GM13977 (cell line): ENCODE data around the gene PSME1.
A peak's percentile ranks its signal among the peaks of the same experiment; 100 is the strongest.

Experiments used
- DNase-seq: peaks from one replicate; pipeline ENCODE4 v3.0.0; 2012; ENCODE audit warnings: low spot score
- in situ Hi-C: fragments of 300-500 bp; cut with MboI; formaldehyde crosslinking; loops from one replicate; pipeline ENCODE4 v1.12.0; 2022; ENCODE audit warnings: low sequenced_read_pairs, low pct_unique_long_range_greater_than_20kb, mixed read lengths, inconsistent platforms; ENCODE audit not compliant: unreplicated experiment
- TF ChIP-seq, protein P1 (sequence below): IDR thresholded peaks from 2 replicates; pipeline ENCODE4 v1.5.1; 2012; ENCODE audit warnings: mild to moderate bottlenecking, control low read depth; ENCODE audit not compliant: insufficient read depth; ENCODE audit errors: extremely low read depth, missing control alignments

Gene PSME1

GRCh38 chr14:24146978-24147760 lies 11.2 kb downstream of the PSME1 start, which contains the start of gene RNF31:
Gene RNF31, plus strand, starts transcription at chr14:24147498. Its CDS starts 201 bp downstream, at chr14:24147699.
- TF ChIP-seq, protein P1, sequence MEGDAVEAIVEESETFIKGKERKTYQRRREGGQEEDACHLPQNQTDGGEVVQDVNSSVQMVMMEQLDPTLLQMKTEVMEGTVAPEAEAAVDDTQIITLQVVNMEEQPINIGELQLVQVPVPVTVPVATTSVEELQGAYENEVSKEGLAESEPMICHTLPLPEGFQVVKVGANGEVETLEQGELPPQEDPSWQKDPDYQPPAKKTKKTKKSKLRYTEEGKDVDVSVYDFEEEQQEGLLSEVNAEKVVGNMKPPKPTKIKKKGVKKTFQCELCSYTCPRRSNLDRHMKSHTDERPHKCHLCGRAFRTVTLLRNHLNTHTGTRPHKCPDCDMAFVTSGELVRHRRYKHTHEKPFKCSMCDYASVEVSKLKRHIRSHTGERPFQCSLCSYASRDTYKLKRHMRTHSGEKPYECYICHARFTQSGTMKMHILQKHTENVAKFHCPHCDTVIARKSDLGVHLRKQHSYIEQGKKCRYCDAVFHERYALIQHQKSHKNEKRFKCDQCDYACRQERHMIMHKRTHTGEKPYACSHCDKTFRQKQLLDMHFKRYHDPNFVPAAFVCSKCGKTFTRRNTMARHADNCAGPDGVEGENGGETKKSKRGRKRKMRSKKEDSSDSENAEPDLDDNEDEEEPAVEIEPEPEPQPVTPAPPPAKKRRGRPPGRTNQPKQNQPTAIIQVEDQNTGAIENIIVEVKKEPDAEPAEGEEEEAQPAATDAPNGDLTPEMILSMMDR, result no peak
- peak; percentile 98 for DNase-seq
- in situ Hi-C loops, result no loop called here

- TF ChIP-seq, protein P1, result no peak
- in situ Hi-C loops, result no loop called here
- no peak for DNase-seq
Measured at GRCh38 chr14:24147761-24148428, 11.9 kb downstream of the PSME1 start.

- TF ChIP-seq, protein P1, result no peak
- in situ Hi-C loops, result no loop called here
- no peak for DNase-seq
Measured at GRCh38 chr14:24149302-24149969, 13.4 kb downstream of the PSME1 start.

- in situ Hi-C loops, result no loop called here
- TF ChIP-seq, protein P1, result no peak
- no peak for DNase-seq
Measured at GRCh38 chr14:24150061-24150460, 14.1 kb downstream of the PSME1 start.

DNA sequence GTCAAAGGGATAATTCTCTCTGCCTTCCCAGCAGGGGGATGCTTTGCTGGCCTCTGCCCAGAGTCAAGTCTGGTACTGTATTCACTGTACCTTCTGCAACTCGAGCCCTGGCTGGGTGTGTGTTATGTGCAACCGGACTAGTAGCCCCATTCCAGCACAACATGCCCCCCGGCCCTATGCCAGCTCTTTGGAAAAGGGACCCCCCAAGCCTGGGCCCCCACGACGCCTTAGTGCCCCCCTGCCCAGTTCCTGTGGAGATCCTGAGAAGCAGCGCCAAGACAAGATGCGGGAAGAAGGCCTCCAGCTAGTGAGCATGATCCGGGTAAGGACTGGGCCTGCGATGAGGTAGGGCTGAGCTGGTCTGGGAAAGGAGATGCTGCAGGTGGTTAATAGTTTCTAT lies 14.6 kb downstream of the PSME1 start:
- in situ Hi-C loops, result no loop called here
- DNase-seq, result no peak
- TF ChIP-seq, protein P1, result no peak

DNA sequence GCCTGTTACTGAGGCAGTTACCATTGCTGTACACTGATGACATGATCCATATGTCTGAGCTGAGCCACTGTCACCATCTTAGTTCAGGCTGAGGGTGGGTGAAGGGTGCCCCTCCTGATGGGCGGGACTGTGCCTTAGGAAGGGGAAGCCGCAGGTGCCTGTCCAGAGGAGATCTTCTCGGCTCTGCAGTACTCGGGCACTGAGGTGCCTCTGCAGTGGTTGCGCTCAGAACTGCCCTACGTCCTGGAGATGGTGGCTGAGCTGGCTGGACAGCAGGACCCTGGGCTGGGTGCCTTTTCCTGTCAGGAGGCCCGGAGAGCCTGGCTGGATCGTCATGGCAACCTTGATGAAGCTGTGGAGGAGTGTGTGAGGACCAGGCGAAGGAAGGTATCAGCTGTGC lies 15.0 kb downstream of the PSME1 start:
- no peak for DNase-seq
- in situ Hi-C loops, result no loop called here
- TF ChIP-seq, protein P1, result no peak
